ENCODE results near the gene SLC35F1. TPM values are rescaled to one million over a fixed set of nuclear protein-coding genes. Genes with fewer than 3 reads are reported as not detected.

SLC35F1 gene
- total RNA-seq, 3 donors from 2014 or later = 0.23 to 6.1 (median 0.29) TPM

DNA sequence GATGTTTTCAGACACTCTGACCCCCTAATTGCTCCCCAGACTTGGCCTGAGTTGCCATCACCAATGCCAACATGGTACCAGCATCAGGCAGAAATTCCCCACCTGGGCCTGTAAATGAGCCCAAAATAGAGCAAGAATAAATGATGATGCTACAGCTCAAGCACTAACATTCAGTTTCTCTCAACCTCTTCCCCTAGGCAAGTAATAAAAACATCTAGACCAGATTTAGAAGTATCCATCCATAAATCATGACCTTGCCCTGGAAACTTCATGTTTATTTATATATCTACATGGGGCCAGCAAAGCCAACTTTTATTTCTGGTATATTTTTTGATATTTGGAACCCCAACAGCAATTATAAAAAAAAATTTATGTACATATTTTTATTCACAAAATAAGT is 419.6 kb downstream of the SLC35F1 start:
- intact Hi-C loops (cut with DNase I, micrococcal nuclease) = no loop called here
- DNase-seq = no peak
- no peaks in the 10 kb centered on the region for H3K36me3 ChIP-seq (ENCODE audit: low read depth)
- ATAC-seq = no peak
- no peaks in the 10 kb centered on the region for H3K9me3 ChIP-seq
- TF ChIP-seq, protein P1, sequence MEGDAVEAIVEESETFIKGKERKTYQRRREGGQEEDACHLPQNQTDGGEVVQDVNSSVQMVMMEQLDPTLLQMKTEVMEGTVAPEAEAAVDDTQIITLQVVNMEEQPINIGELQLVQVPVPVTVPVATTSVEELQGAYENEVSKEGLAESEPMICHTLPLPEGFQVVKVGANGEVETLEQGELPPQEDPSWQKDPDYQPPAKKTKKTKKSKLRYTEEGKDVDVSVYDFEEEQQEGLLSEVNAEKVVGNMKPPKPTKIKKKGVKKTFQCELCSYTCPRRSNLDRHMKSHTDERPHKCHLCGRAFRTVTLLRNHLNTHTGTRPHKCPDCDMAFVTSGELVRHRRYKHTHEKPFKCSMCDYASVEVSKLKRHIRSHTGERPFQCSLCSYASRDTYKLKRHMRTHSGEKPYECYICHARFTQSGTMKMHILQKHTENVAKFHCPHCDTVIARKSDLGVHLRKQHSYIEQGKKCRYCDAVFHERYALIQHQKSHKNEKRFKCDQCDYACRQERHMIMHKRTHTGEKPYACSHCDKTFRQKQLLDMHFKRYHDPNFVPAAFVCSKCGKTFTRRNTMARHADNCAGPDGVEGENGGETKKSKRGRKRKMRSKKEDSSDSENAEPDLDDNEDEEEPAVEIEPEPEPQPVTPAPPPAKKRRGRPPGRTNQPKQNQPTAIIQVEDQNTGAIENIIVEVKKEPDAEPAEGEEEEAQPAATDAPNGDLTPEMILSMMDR (IDR thresholded peaks at IDR 0.05) = no peak
- no peak overlapping the region for H3K4me3 ChIP-seq
- H3K4me1 ChIP-seq (ENCODE audit: low read depth) = no peaks in the 10 kb centered on the region

DNA sequence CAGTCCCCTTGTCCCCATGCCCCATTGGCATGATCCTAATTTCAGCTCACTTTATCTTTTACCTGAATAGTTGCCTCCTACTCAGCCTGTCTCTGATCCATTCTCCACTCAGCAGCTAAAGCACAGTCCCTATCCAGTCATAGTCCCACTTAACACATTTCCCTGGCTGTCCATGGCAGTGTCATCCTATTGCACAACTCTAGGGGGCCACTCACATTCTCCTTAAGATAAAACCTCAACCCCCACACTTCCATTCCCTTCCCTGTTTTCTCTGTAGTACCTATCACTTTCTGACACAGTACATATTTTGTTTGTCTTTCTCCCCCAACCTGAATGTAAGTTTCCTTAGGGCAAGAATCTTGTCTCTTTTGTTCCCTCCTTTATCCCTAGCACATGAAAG is 420.2 kb downstream of the SLC35F1 start:
- H3K36me3 ChIP-seq (ENCODE audit: low read depth) = no peaks in the 10 kb centered on the region
- intact Hi-C loops (cut with DNase I, micrococcal nuclease) = no loop called here
- TF ChIP-seq, protein P1 (IDR thresholded peaks at IDR 0.05) = no peak
- H3K4me3 ChIP-seq = no peak overlapping the region
- no peaks in the 10 kb centered on the region for H3K9me3 ChIP-seq
- DNase-seq = no peak
- no peaks in the 10 kb centered on the region for H3K4me1 ChIP-seq (ENCODE audit: low read depth)
- ATAC-seq = no peak

- Histone ChIP-seq H3K4me3 (no peak overlapping the region), H3K36me3 (ENCODE audit: low read depth) (no peaks in the 10 kb centered on the region), H3K4me1 (ENCODE audit: low read depth) (no peaks in the 10 kb centered on the region), H3K9me3 (peaks cover 3% of the 10 kb centered on the region)
- ATAC-seq (no peak), DNase-seq (no peak)
- intact Hi-C loops (cut with DNase I, micrococcal nuclease) = no loop called here
- TF ChIP-seq, protein P1 (IDR thresholded peaks at IDR 0.05) = no peak
Measured at GRCh38 chr6:118333772-118334171, 426.7 kb downstream of the SLC35F1 start.

GRCh38 chr6:118334634-118335033 is 427.6 kb downstream of the SLC35F1 start:
- Histone ChIP-seq H3K4me3 (no peak overlapping the region), H3K9me3 (peaks cover 3% of the 10 kb centered on the region), H3K4me1 (ENCODE audit: low read depth) (no peaks in the 10 kb centered on the region), H3K36me3 (ENCODE audit: low read depth) (no peaks in the 10 kb centered on the region)
- ATAC-seq (no peak), DNase-seq (no peak)
- intact Hi-C loops (cut with DNase I, micrococcal nuclease) = no loop called here
- TF ChIP-seq, protein P1 (IDR thresholded peaks at IDR 0.05) = no peak

DNA sequence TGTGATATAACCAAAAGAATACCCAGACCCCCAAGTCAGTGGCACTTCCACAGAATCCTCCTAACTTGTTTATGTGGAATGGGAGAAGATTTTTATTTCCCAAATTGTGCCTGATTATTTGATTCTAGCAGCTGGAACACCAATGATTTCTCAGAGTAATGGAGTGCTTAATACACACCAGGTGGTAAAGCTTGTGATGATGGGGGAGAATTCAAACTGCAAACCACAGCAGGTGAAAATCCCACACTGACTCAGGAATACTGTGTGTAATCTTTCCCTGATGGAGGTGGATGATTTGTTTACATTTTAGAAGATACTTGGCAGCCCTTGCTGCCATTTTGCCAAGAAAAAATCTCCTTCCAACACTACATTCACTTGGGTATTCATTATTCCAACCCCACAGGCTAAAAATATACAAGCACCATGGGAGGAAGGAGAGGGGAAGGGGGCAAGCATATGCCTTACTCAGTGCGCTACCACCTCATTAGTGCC is 428.3 kb downstream of the SLC35F1 start:
- intact Hi-C loops (cut with DNase I, micrococcal nuclease) = no loop called here
- Histone ChIP-seq H3K9me3 (peaks cover 3% of the 10 kb centered on the region), H3K4me3 (no peak overlapping the region), H3K4me1 (ENCODE audit: low read depth) (no peaks in the 10 kb centered on the region), H3K36me3 (ENCODE audit: low read depth) (no peaks in the 10 kb centered on the region)
- TF ChIP-seq, protein P1 (IDR thresholded peaks at IDR 0.05) = no peak
- DNase-seq (no peak), ATAC-seq (no peak)
